HG03066 (cell line): ENCODE results near the gene DCUN1D2.

Experiments
- ATAC-seq: cut with Tn5 transposase; IDR thresholded peaks from one replicate; pipeline ENCODE4 v1.9.1; 2021; ENCODE audit warnings: low read depth; ENCODE audit not compliant: unreplicated experiment

DCUN1D2 gene

DNA sequence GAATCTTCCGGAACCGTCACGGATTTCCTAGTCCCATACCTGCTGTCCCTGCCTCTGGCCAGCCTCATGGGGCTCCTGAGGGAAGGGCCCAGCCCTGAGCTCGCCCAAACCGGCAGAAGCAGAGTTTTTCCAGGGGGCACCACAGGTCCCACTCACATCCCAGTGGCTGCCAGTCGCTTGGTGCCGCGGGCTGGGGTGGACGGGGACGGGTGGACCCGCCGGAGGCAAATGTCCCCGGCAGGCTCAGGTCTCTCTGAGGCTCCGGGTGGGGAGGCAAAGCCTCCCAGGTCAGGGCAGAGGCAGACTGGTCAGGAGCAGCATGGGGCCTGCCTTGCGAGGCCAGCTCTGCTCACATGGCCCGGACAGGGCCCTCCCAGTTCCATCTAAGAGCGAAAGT, 62.0 kb downstream of the DCUN1D2 start:
- no peak for ATAC-seq

DNA sequence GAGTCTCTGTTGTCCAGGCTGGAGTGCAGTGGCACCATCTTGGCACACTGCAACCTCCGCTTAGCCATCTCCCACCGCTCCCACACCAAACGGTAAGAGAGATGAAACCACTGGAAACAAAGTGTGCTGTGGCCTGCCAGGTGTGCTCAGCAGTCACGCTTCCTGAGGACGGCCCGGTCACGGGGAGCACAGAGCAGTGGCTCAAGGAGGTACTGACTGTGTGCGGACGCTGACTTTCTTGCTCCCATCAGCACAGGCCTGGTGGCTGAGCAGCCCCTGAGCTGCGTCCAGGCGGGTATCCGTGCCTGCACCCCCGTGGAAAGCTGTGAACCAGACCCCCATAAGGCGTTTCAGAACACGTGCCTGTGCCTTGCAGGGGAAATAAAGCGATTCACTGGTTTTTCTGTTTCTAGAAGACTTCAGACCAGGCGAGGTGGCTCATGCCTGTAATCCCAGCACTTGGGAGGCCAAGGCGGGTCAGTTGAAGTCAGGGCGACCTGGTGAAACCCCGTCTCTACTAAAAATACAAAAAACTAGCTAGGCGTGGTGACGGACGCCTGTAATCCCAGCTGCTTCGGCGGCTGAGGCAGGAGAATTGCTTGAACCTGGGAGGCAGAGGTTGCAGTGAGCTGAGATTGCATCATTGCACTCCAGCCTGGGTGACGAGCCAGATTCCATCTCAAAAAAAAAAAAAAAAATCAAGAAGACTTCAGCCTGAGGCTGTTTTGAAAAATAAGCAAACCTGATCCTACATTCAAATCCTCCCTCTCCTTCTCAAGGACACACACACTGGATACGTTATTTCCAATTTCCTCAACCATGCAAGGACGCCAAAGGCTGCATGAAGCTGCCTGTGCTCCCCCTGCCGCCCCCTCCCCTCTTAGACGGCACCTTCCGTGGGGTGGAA, 62.7 kb downstream of the DCUN1D2 start:
- no peak for ATAC-seq

DNA sequence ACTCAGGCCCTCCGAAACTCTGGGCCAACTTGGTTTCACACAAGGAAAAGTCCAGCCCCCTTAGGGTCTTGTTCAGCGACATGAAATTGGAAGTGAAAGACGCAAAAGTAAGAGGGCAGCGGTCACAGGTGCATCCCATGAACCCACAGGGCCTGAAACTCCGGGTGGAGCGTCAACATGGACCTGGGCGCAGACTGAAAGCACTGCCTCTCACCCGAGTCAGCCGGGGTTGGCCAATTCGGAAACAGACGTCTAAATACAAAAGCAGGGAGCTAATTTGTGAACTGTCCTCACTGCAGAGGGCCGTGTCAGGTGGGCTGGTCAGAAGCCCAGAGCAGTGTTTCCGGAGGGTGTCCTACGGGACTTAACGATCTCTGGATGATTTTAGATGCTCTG, 63.9 kb downstream of the DCUN1D2 start:
- ATAC-seq, result no peak

DNA sequence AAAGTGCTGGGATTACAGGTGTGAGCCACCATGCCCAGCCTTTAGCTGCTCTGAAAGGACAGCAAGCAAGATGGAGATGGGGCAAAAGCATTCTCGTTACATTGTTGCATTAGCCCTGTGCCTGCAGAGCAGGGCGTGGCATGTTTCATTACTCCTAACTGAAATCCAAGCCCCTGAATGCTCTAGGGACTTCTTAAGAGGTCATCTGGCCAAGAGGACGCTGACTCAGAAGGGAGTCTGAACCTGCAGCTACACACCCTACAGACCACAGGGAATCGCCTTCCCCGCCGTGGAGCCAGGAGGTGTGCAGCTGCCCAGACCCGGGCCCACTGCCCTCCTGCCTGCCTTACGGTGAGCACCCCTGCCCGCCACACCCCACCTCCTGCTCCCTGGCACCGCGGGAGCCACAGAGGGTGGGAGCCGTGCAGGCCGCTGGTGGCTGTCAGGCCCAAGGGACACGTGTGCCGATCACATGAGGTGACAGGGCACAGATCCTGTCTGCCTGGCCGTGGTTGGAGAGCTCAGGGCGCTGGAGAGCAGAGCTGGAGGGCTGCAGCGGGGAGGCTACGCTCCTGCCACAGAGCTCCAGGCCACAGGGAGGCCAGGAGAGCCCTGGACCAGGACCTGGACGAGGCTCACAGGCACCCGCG, 64.4 kb downstream of the DCUN1D2 start:
- no peak for ATAC-seq

DNA sequence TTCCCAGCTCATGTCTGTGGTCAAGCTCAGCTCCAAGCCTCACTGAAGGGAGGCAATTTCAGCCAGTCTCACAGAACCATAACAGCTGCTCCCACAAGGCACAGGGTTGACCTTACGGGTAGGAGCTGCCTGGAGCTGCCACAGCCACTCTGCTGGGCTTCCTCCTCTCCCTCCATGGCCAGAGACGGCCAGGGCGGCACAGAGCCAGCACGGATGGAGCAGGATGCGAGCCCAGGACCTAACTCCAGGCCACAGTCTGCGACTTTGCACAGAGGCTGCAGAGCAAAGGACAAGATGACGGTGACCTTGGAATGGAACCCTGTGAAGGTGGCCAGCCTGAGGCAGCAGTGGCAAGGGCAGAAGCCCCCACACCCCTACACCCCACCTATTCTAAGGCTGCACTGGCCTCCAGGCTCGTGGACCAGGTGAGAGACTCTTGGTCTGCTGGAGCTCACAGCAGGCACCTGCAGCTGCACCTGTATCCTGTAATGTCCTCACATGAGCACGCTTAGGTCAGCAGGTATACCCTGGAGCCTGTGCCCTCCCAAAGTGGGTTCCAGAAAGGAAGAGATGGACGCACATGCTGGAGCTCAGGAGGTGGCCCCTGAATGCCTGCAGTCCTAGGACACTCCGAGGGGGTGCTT, 66.9 kb downstream of the DCUN1D2 start:
- no peak for ATAC-seq

DNA sequence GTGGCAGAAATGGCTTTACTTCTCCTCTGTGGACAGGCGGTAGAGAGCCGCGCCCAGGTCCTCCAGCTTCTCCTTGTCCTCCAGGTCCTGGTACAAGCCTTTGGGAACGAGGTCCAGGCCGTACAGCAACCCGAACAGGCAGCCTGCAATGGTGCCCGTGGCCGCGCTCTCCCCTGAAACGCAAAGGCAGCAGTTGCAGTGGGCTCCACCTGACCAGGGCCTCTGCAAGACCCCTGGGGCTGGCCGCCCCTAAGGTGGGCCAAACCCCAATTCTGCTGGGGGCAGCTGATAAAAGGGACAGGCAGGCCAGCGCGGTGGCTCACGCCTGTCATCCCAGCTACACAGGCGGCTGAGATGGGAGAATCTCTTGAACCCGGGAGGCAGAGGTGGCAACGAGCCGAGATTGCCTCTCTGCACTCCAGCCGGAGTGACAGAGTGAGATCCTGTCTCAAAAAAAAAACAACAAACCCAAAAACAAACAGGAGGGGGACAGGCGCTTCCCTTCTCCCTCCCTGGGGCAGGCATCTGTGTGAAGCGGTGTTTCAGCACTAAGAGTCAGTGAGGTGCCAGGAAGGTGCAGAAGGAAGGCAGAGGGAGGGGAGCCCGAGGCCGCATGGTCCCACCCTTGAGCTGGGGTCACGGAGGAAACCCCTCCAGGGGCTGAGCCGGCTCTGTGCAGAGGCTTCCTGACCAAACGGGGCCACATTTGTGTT, 67.5 kb downstream of the DCUN1D2 start:
- ATAC-seq, result no peak

DNA sequence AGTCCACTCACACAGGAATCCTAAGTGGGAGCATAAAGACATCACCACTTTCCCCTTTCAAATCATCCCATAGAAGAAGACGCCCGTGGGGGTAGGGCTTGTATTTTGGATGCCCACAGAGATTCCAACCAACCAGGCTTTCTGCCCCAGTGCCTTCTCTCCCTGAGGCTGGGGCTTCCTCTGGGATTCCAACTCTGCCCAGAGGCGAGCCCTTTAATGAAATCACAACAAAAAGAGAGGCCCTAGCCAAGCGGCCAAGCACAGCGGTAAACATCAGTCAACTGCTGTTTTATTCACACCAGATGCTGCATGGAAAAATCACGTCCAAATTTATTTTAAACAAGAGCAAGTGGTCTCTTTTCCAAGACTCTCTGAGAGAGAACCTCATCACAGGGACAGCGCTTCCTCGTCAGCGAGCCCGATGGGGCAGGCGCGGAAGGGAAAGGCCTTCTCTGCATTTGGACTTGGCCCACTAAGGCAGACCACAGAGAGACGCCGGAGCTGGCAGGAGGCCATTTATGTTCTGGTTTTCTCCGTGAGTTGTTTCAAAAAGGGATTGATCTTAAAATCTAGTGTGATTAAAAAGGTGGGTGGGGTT, 68.7 kb downstream of the DCUN1D2 start:
- ATAC-seq, result no peak

DNA sequence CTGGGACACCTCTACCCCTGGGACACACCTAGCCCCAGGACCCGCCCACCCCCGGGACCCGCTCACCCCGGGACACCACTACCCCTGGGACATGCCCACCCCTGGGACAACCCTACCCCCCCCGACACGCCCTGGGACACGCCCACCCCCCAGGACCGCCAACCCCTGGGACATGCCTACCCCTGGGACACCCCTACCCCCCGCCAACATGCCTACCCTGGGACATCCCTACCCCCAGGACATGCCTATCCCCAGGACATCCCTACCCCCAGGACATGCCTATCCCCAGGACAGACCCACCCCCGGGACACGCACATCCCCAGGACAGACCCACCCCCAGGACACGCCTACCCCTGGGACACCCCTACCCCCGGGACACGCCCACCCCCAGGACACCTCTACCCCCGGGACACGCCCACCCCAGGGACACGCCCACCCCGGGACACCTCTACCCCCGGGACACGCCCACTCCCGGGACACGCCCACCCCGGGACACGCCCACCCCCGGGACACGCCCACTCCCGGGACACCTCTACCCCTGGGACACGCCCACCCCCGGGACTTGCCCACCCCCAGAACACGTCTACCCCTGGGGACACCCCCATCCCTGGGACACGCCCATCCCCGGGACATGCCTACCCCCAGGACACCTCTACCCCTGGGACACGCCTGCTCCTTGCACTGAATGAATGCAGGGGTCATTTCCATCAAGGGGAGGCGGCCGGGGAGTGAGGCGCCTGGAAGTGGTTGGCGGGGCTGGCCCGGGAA, 69.5 kb downstream of the DCUN1D2 start:
- ATAC-seq, result no peak

DNA sequence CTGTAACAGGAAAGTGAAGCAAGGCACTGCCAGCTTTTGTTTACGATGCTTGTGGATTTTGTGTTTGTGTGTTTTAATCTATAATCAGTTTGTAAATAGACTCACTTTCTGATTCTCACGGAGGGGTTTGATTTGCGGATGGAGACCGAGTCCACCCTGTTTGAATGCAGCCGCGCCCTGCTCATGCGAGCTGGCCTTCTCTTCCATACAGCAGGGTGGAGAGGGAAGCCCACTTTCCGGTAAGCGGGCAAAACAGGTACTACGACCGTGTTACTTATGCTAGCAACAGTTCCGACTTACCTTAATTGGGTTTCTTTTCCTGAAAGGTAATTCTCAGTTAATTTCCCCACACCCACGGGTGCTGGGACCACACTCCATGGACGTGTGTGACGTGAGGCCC, 70.3 kb downstream of the DCUN1D2 start:
- no peak for ATAC-seq

DNA sequence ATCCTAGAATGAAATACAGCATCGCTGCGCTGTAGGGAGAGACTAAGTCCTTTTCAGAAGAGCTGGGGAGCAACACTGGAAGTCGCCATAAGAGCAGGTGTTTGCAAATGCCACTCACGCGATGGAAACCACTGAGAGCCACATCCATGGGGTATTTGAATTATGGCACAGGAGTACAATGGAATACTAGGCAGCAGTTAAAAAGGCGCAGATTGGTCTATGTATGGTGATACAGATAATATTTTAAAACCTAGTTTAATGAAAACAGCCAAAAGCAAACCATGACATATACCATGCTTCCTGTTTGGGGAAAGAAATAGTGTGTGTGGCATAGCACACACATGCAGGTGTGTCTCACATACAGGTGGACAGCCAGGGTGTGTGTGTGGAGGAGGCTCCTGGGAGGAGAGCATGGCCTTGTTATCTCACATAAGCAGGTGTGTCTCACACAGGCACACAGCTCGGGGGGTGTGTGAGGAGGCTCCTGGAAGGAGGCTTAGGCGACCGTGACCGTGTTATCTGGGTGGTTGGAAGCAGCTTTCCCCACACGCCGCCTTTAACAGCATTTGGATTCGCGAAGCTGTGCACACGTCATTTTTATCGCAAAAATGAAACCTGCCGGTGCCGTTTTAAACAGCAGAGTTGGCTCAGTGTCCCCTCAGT, 70.8 kb downstream of the DCUN1D2 start:
- ATAC-seq, result no peak

DNA sequence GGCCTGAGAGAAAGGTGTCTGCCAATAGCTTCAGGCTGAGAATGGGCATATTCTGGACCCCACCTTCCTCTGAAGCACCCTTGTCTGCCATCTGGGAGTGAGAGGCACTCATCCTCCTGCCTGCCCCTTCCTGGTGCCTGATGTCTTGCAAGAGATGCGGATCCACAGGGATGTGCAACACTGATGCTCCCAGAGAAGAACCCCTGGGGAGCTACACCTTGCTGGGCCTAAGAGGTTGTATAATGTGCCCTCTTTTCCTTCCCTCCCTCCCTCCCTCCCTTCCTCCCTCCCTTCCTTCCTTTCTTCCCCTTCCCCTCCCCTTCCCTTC, 71.8 kb downstream of the DCUN1D2 start:
- ATAC-seq, result no peak

DNA sequence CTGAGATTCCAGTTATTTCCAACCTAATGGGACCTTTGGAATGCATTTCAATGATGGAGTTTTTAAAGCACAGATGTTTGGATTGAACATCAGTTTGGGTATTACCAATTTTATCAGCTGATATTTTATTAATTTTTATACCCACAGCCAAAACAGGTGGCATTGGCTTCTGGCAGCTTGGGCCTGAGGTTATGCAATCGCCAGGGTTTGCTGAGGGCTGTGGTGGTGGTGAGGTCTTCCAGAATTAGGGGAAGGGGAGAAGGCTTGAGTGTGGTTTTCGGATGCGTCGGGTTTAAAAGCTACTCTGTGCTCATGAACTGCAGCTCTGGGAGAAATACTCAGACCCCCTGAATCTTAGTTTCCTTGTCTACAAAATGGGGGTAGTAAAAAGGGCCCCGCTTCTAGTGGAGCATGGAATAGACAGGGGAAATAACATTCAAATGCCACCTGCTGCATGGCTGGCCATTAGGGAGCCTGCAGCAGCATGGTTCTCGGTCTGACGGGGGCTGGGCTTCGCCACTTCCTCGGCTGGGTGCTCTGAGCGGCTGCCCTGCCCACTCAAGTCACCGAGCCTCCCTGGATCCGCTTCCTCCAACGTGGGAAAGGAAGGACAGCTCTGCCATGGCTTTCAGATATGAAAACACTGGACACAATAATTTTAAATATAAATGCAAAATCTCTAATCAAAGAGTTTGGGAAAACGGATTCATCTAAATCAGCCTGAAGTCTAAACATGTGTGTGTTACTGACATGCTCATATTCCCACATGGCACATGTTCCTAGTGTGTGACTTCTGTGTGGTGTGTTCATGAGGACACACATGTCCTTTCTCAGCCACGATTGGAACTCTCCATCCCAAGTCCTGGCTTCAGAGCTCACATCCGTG, 72.4 kb downstream of the DCUN1D2 start:
- no peak for ATAC-seq

DNA sequence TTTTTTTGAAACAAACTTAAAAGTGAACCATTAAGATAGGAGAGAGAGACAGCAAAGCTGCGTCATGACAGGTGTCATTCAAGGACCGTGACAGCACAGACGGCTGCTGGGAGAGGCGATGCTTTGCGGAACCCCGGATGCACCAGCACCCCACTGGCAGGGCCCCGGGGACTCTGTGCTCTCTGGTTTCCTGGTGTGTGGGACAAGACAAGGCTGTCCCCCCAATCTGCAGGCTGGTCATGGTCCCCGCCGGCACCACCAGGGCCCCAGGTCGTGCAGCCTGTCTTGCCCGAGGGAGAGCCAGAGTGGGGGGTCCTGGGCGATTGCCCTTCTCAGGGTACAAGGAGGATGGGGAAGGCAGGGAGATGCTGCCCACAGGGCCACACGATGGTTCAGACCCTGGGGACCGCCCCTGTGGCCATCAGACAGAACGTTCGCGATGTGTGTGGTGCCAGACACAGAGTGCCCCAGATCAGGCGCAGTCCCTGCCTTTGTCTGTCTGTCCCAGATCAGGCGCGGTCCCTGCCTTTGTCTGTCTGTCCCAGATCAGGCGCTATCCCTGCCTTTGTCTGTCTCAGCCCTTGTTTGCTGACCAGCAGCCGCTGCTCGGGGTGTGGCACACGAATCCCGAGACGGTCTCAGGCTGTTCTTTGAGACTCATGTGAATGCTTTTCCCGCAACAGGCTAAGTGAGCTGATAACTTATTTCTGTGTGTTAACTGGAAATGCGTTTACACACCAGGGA, 73.3 kb downstream of the DCUN1D2 start:
- ATAC-seq, result no peak

DNA sequence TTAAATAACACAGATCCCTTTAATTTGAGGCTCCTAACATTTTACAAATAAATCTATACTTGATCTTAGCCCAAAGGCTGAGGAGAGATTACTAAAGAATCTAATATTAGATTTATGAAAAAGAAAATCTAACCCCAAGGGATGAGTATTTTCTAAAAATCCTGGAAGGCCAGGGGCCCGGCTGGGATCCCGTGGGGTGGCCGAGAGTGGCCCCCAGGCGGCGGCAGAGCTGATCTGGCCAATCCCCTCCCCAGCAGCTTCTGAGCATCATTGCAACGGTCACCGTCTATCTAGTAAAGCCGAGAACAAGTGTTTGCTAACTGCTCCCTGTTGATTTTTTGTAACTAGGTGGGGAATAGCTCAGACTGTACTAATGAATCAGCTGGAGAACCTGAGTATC, 74.7 kb downstream of the DCUN1D2 start:
- ATAC-seq, result no peak

DNA sequence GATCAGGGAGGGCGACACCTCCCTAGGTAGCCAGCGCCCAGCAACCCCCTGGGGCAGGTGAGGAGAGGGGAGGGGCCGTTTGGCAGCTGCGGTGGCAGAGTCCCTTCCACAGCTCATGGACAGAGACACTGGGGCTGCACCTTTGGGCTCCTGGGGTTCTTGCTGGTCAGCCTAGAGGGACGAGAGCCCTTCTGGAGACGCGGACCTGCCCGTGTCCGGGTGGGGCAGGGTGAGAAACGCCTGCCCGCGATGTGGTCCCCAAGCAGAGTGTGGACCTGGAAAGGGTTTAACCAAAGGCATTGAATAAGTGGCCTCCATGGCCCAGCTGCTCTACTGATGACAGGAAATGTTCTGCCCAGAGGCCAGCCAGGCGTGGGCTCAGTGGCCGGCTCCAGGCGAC, 75.5 kb downstream of the DCUN1D2 start:
- no peak for ATAC-seq

DNA sequence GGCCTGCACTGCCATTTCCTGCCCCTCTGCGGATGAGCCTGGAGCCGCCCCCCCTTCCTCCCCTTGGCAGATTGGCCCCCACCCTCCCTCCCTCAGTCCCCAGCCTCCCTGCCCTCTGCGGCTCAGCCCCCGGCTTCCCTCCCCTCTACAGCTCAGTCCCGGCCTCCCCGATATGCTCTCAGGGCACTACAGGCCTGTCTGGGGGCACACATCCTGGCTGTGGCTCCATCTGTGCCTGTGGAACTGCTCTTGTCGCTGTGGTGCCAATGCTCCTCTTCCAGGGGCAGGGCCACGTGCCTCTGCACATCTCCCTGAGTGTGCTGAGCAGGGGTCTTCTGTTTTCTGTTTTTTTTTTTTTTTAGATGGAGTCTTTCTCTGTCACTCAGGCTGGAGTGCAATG, 76.2 kb downstream of the DCUN1D2 start:
- no peak for ATAC-seq

DNA sequence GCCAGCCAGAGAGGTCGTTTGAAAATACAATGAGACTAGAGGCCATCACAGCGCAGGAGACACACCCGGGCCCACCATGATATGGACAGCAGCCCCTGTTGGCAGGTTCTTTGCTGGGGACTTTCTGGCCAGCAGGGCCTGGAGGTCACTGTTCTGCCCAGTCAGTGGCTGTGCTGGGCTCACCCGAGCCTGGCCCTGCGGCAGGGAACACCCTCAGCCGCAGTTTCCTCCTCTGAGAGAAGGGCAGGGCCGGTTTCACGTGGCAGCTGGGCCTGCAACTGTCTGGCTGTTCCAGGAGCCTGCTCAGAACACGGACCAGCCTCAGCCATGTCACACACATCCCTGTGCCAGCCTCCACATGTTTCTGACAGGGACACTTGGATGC, 76.6 kb downstream of the DCUN1D2 start:
- no peak for ATAC-seq
